Measurements from ENCODE around the gene UACA.
"Not testable (repeated sequence)": the region's sequence is repeated elsewhere in the genome, so short reads cannot be mapped to it uniquely, and the experiment has no call there.

Gene UACA

GRCh38 chr15:70748281-70748747 lies 15.0 kb downstream of the UACA start:
- no peak for FAIRE-seq

- not testable (repeated sequence) for FAIRE-seq
Measured at GRCh38 chr15:70746598-70746997, 16.8 kb downstream of the UACA start.

- FAIRE-seq = no peak
Measured at GRCh38 chr15:70742928-70743327, 20.4 kb downstream of the UACA start.

- peak; percentile 75 for FAIRE-seq
Measured at GRCh38 chr15:70741677-70742293, 21.6 kb downstream of the UACA start.

- no peak for FAIRE-seq
Measured at GRCh38 chr15:70741107-70741531, 22.2 kb downstream of the UACA start.

- not testable (repeated sequence) for FAIRE-seq
Measured at GRCh38 chr15:70735040-70735439, 28.3 kb downstream of the UACA start.

GRCh38 chr15:70729164-70729563 lies 34.2 kb downstream of the UACA start:
- no peak for FAIRE-seq

GRCh38 chr15:70726753-70727152 lies 36.6 kb downstream of the UACA start:
- FAIRE-seq = no peak

GRCh38 chr15:70723927-70724326 lies 39.4 kb downstream of the UACA start:
- no peak for FAIRE-seq

GRCh38 chr15:70723122-70723422 lies 40.3 kb downstream of the UACA start:
- FAIRE-seq = no peak

- FAIRE-seq = peak; percentile 72
Measured at GRCh38 chr15:70722266-70723121, 40.9 kb downstream of the UACA start.

- FAIRE-seq = no peak
Measured at GRCh38 chr15:70720228-70721016, 42.9 kb downstream of the UACA start.

GRCh38 chr15:70717237-70717793 lies 46.0 kb downstream of the UACA start:
- FAIRE-seq = no peak

GRCh38 chr15:70715840-70716485 lies 47.4 kb downstream of the UACA start:
- FAIRE-seq = no peak

- no peak for FAIRE-seq
Measured at GRCh38 chr15:70714565-70714964, 48.8 kb downstream of the UACA start.

- FAIRE-seq = no peak
Measured at GRCh38 chr15:70714015-70714414, 49.3 kb downstream of the UACA start.

- FAIRE-seq = no peak
Measured at GRCh38 chr15:70712271-70712670, 51.1 kb downstream of the UACA start.

- no peak for FAIRE-seq
Measured at GRCh38 chr15:70710714-70711113, 52.6 kb downstream of the UACA start.

GRCh38 chr15:70708839-70709238 lies 54.5 kb downstream of the UACA start:
- no peak for FAIRE-seq

- no peak for FAIRE-seq
Measured at GRCh38 chr15:70707686-70708300, 55.6 kb downstream of the UACA start.

- no peak for FAIRE-seq
Measured at GRCh38 chr15:70704731-70705130, 58.6 kb downstream of the UACA start.

- FAIRE-seq = no peak
Measured at GRCh38 chr15:70704166-70704565, 59.2 kb downstream of the UACA start.

Measured in colon (tissue), 2 donors.